Tibial nerve (tissue), 4 donors: ENCODE data around the gene ZFP1.

Experiments used
- EP300 ChIP-seq, 2 donors: sonication (generic); formaldehyde crosslinking; IDR thresholded peaks; one replicate each; pipeline ENCODE4 v1.6.1; 2017; ENCODE audit warnings: antibody characterized with exemption in 2 of 2, mild to moderate bottlenecking in 1 of 2
- TF ChIP-seq, protein P1 (sequence below), 5 experiments: fragments of 200-600 bp in 3 of 5; fragments of 450-650 bp in 2 of 5; sonication (generic) in 3 of 5; IDR thresholded peaks; one replicate each; pipeline ENCODE4 v1.5.1; 2016 to 2019; ENCODE audit warnings: antibody characterized with exemption in 5 of 5, mild to moderate bottlenecking in 3 of 5, moderate library complexity in 2 of 5

DNA sequence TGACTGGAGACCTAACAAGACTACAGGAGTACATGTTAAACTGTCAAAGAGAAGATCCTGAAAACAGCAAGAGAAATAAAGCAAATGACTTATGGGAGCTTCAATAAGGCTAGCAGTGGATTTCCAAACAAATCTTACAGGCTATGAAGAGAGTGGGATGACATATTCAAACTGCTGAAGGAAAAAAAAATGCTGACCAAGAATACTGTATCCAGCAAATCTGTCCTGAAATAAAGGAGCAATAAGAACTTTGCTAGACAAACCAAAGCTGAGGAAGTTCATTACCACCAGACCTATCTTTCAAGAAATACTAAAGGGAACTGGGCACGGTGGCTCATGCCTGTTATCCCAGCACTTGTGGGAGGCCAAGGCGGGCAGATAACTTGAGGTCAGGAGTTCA is 28.6 kb downstream of the ZFP1 start:
- TF ChIP-seq EP300 (IDR thresholded peaks at IDR 0.05), result no peak
- TF ChIP-seq, protein P1, sequence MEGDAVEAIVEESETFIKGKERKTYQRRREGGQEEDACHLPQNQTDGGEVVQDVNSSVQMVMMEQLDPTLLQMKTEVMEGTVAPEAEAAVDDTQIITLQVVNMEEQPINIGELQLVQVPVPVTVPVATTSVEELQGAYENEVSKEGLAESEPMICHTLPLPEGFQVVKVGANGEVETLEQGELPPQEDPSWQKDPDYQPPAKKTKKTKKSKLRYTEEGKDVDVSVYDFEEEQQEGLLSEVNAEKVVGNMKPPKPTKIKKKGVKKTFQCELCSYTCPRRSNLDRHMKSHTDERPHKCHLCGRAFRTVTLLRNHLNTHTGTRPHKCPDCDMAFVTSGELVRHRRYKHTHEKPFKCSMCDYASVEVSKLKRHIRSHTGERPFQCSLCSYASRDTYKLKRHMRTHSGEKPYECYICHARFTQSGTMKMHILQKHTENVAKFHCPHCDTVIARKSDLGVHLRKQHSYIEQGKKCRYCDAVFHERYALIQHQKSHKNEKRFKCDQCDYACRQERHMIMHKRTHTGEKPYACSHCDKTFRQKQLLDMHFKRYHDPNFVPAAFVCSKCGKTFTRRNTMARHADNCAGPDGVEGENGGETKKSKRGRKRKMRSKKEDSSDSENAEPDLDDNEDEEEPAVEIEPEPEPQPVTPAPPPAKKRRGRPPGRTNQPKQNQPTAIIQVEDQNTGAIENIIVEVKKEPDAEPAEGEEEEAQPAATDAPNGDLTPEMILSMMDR (IDR thresholded peaks at IDR 0.05), result no peak
